GM19372 (cell line): ENCODE measurements around the gene LRRC26.
"Not testable (repeated sequence)": the region's sequence is repeated elsewhere in the genome, so short reads cannot be mapped to it uniquely, and the experiment has no call there.

ENCODE experiments used
- ATAC-seq: cut with Tn5 transposase; IDR thresholded peaks from one replicate; pipeline ENCODE4 v1.9.1; 2021; ENCODE audit warnings: mild to moderate bottlenecking, low read depth, moderate library complexity; ENCODE audit not compliant: unreplicated experiment

Gene LRRC26

GRCh38 chr9:137121927-137122795 is 47.7 kb downstream of the LRRC26 start:
- not testable (repeated sequence) for ATAC-seq
